Fibroblast of mammary gland (primary cell): ENCODE measurements around the gene CSDE1.

Experiments used
- DNase-seq: peaks from one replicate; pipeline ENCODE4 v3.0.0-alpha.2; 2010; ENCODE audit warnings: low read depth
- H3K4me3 ChIP-seq: 2 replicates; pipeline ENCODE4 v1.5.1; 2011; ENCODE audit warnings: low read depth, mild to moderate bottlenecking, low read length, moderate library complexity; ENCODE audit not compliant: control insufficient read depth
- TF ChIP-seq, protein P1 (sequence below): conservative IDR thresholded peaks from 2 replicates; pipeline ENCODE4 v1.5.1; 2011; ENCODE audit warnings: low read depth, low read length, inconsistent platforms; ENCODE audit not compliant: control insufficient read depth, insufficient read depth

The CSDE1 gene

DNA sequence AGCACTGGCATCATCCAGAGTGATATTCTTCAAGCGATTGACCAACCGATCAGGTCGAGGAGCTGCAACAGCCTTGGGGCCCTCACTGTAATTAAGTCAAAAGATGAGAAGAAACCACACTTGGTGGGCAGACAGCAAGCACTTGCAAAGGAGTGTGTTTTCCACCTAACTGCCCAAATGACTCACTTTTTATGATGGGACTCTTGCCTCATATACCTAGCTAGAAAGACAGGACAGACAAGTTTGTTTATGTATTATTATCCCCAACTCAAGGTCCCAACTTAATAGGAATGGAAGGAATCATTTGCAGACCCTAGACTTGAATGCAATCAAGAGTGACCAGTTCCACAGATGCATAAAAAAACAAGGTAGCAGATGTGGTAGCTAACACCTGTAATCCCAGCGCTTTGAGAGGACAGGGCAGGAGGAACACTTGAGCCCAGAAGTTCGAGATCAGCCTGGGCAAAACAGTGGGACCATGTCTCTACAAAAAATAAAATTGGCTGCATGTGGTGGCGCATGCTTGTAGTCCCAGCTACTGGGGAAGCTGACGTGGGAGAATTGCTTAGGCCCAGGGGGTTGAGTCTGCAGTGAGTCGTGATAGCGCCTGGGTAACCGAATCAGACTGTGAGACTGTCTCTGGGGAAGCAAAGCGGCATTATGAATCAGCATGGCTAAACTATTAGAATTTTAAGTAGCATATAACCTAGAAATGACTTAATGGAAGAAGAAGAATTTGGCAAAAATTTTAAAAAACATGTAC, 38.9 kb downstream of the CSDE1 start:
- TF ChIP-seq, protein P1, sequence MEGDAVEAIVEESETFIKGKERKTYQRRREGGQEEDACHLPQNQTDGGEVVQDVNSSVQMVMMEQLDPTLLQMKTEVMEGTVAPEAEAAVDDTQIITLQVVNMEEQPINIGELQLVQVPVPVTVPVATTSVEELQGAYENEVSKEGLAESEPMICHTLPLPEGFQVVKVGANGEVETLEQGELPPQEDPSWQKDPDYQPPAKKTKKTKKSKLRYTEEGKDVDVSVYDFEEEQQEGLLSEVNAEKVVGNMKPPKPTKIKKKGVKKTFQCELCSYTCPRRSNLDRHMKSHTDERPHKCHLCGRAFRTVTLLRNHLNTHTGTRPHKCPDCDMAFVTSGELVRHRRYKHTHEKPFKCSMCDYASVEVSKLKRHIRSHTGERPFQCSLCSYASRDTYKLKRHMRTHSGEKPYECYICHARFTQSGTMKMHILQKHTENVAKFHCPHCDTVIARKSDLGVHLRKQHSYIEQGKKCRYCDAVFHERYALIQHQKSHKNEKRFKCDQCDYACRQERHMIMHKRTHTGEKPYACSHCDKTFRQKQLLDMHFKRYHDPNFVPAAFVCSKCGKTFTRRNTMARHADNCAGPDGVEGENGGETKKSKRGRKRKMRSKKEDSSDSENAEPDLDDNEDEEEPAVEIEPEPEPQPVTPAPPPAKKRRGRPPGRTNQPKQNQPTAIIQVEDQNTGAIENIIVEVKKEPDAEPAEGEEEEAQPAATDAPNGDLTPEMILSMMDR = no peak
- peak; percentile 77 for DNase-seq
- H3K4me3 ChIP-seq = no peak overlapping the region

DNA sequence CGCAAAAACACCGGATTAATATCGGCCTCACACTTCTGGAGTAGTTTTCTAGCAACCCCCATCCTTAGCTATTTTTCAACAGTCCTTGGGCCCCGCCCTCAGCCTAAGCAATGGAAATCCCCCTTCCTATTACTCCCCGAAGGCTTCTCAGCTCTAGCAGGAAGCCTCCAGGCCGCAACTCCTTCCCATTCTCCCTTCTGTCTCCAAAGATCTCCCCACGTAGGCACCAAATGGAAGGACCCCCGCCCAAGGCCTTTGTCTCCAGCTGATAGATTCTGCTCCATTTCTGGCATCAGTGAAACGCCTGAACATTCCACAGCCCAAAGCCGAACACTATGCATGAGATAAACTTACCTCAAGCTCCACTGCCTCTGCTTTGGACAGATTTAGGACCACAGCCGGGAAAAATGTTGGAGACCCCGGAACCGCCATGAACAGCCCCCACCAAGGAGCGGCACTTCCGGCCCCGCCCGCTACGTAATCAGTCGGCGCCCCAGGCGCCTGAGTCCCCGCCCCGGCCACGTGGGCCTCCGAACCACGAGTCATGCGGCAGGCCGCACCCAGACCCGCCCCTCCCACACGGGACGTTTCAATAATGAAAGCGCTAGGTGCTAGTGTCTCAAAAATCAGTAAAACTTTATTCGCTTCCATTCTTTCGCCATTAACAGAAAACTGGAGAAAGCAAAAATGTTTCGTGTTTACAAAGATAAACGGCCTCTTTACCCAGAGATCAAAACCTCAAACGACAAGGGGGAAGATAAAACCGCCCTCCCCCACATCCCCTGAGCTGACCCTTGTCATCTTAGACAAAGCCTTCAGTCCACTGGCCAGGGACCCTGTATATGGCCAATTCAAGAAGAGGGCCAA, 41.2 kb downstream of the CSDE1 start, which contains the start of gene NRAS:
Gene NRAS (minus strand): TSS at position 468 of the 867 bp plus-strand sequence. CDS start 611 bp downstream, outside the sequence.
- H3K4me3 ChIP-seq = peak within 1 kb of the TSS; percentile 90
- TF ChIP-seq, protein P1 = no peak
- peak; percentile 87 for DNase-seq

DNA sequence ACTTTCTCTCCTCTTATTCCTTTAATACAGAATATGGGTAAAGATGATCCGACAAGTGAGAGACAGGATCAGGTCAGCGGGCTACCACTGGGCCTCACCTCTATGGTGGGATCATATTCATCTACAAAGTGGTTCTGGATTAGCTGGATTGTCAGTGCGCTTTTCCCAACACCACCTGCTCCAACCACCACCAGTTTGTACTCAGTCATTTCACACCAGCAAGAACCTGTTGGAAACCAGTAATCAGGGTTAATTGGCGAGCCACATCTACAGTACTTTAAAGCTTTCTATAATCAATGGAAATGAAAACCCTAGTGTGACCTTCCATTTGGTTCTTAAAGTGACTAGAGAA, 41.9 kb downstream of the CSDE1 start:
- H3K4me3 ChIP-seq = peak overlapping the region; percentile 90
- TF ChIP-seq, protein P1 = no peak
- peak; percentile 11 for DNase-seq

DNA sequence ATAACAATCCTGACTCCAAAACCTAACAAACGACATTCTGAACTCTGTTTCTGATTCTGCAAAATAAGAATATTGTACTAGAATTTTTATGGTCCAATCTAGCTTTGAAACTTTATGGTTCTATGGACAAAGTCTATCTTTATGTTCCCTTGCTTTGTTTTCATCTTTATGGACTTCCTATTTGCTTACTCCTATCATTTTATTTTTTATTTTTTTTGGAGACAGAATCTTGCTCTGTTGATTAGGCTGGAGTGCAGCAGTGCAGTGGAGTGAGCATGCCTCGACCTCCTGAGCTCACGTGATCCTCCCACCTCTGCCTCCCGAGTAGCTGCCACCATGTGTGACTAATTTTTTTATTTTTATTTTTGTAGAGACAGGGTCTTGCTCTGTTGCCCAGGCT, 44.8 kb downstream of the CSDE1 start:
- H3K4me3 ChIP-seq = no peak overlapping the region
- TF ChIP-seq, protein P1 = no peak
- DNase-seq = no peak

DNA sequence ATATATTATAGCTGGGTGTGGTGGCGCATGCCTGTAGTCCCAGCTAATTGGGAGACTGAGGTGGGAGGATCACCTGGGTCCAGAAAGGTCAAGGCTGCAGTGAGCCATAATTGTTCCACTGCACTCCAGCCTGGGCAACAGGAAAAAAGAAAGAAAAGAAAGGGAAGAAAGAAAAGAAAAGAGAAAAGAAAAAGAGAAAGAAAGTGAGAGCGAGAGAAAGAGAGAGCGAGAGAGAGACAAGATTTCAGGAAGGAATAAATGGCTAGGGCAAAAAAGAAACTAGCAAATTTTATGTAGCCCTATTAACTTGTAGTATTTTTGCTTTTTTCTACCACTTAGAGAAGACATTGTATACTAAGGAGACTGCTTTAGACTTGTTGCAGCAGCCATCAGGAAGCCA, 47.4 kb downstream of the CSDE1 start:
- DNase-seq = no peak
- H3K4me3 ChIP-seq = no peak overlapping the region
- TF ChIP-seq, protein P1 = no peak

DNA sequence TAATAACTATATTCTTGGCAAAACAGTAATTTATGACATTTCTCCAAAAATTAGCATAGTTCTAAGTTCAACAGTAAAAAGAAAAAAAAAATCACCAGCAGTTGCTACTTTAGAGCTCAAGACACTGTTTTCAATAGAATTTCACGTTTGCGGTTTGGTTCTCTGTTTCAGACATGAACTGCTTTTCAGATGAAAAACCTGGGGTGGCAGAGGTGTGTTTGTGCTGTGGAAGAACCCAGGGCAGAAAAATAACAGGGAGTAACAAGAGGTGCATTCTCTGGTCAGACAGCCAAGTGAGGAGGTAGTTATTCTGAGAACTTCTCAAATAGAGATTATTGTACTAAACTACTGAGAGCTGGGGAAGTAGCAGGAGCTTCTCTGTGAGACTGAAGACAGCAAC, 50.2 kb downstream of the CSDE1 start:
- TF ChIP-seq, protein P1 = no peak
- DNase-seq = no peak
- no peak overlapping the region for H3K4me3 ChIP-seq
